Astrocyte (in vitro differentiated cells and primary cell): ENCODE results near the gene ABCC4. TPM values are rescaled to one million over a fixed set of nuclear protein-coding genes. Genes with fewer than 3 reads are reported as not detected.
A peak's percentile ranks its signal among the peaks of the same experiment; 100 is the strongest.

Experiments used
- DNase-seq: peaks from one replicate; pipeline ENCODE4 v3.0.0-alpha.2; 2010; ENCODE audit warnings: low read depth
- FAIRE-seq: peaks from 2 replicates; lab custom pipeline; 2011; peaks lifted over from hg19 to GRCh38; lab: Jason Lieb, UNC
- H2AFZ ChIP-seq: 2 replicates; pipeline ENCODE4 v1.6.0; 2012; ENCODE audit warnings: low read depth, low read length, inconsistent platforms
- H3K27ac ChIP-seq: 2 replicates; pipeline ENCODE4 v1.5.1; 2011; ENCODE audit warnings: low read depth, low read length, inconsistent platforms
- H3K27me3 ChIP-seq: 2 replicates; pipeline ENCODE4 v1.6.0; 2011; ENCODE audit warnings: low read length, inconsistent platforms; ENCODE audit not compliant: insufficient read depth
- H3K36me3 ChIP-seq: 2 replicates; pipeline ENCODE4 v1.5.1; 2011; ENCODE audit warnings: low read length, inconsistent platforms; ENCODE audit not compliant: insufficient read depth
- H3K4me1 ChIP-seq: 2 replicates; pipeline ENCODE4 v1.5.1; 2011; ENCODE audit warnings: low read length, inconsistent platforms; ENCODE audit not compliant: insufficient read depth
- H3K4me2 ChIP-seq: 2 replicates; pipeline ENCODE4 v1.6.0; 2012; ENCODE audit warnings: low read length, inconsistent platforms
- H3K4me3 ChIP-seq: 2 replicates; pipeline ENCODE4 v1.5.1; 2011; ENCODE audit warnings: low read depth, mild to moderate bottlenecking, low read length, inconsistent platforms; ENCODE audit not compliant: insufficient read depth
- H3K79me2 ChIP-seq: 2 replicates; pipeline ENCODE4 v1.6.0; 2012; ENCODE audit warnings: mild to moderate bottlenecking, low read length, inconsistent platforms; ENCODE audit not compliant: insufficient read depth
- H3K9ac ChIP-seq: 2 replicates; pipeline ENCODE4 v1.6.0; 2012; ENCODE audit warnings: mild to moderate bottlenecking, low read length, inconsistent platforms
- H3K9me3 ChIP-seq: 2 replicates; pipeline ENCODE4 v1.5.1; 2012; ENCODE audit warnings: low read depth, mild to moderate bottlenecking, low read length, inconsistent platforms; ENCODE audit not compliant: insufficient read depth
- H4K20me1 ChIP-seq: 2 replicates; pipeline ENCODE4 v1.6.0; 2012; ENCODE audit warnings: low read length, inconsistent platforms; ENCODE audit not compliant: insufficient read depth
- H3K27ac Mint-ChIP-seq: one replicate; pipeline ENCODE4 v1.8.0; 2021; ENCODE audit warnings: mild to moderate bottlenecking, mixed read lengths; ENCODE audit not compliant: unreplicated experiment
- H3K27me3 Mint-ChIP-seq: one replicate; pipeline ENCODE4 v1.8.0; 2021; ENCODE audit warnings: low read depth, mixed read lengths; ENCODE audit not compliant: unreplicated experiment
- H3K36me3 Mint-ChIP-seq: one replicate; pipeline ENCODE4 v1.8.0; 2021; ENCODE audit warnings: low read depth, mixed read lengths; ENCODE audit not compliant: unreplicated experiment
- H3K4me1 Mint-ChIP-seq: one replicate; pipeline ENCODE4 v1.8.0; 2021; ENCODE audit warnings: low read depth, mixed read lengths; ENCODE audit not compliant: unreplicated experiment
- H3K4me3 Mint-ChIP-seq: one replicate; pipeline ENCODE4 v1.8.0; 2021; ENCODE audit warnings: mild to moderate bottlenecking, moderate library complexity, mixed read lengths; ENCODE audit not compliant: unreplicated experiment
- H3K9me3 Mint-ChIP-seq: one replicate; pipeline ENCODE4 v1.8.0; 2021; ENCODE audit warnings: mild to moderate bottlenecking, mixed read lengths; ENCODE audit not compliant: unreplicated experiment
- EZH2 ChIP-seq: IDR thresholded peaks from 2 replicates; pipeline ENCODE4 v1.6.1; 2012; ENCODE audit warnings: mild to moderate bottlenecking, low read length, inconsistent platforms; ENCODE audit not compliant: insufficient read depth
- total RNA-seq: library from RNA; stranded (reverse); gene quantifications from 2 replicates; pipeline ENCODE4 v1.2.1, GENCODE V29; 2021
- TF ChIP-seq, protein P1 (sequence below): IDR thresholded peaks from 2 replicates; pipeline ENCODE4 v1.5.1; 2011; ENCODE audit warnings: low read depth, mild to moderate bottlenecking, inconsistent platforms, low read length, moderate library complexity; ENCODE audit not compliant: insufficient read depth

Gene ABCC4
- total RNA-seq, 1 donor from 2014 or later, result 15.6 TPM

- peak overlapping the region; percentile 82 for H3K4me2 ChIP-seq
- FAIRE-seq, result no peak
Measured at GRCh38 chr13:95003019-95003813, 298.0 kb downstream of the ABCC4 start.

GRCh38 chr13:95002126-95002525 is 299.1 kb downstream of the ABCC4 start:
- Histone ChIP-seq H3K4me2 (no peak overlapping the region), H3K9me3 (no peaks in the 10 kb centered on the region), H3K36me3 (no peaks in the 10 kb centered on the region), H3K79me2 (no peaks in the 10 kb centered on the region), H3K9ac (no peak overlapping the region), H3K4me1 (peaks cover 4% of the 10 kb centered on the region), H3K4me3 (no peak overlapping the region), H3K27ac (no peak overlapping the region), H3K27me3 (no peaks in the 10 kb centered on the region), H4K20me1 (no peaks in the 10 kb centered on the region), H2AFZ (no peak overlapping the region)
- no peak for FAIRE-seq
- no peaks in the 10 kb centered on the region for H3K36me3 Mint-ChIP-seq
- no peak overlapping the region for H3K4me3 Mint-ChIP-seq
- DNase-seq, result no peak
- H3K9me3 Mint-ChIP-seq, result no peaks in the 10 kb centered on the region
- peaks cover 6% of the 10 kb centered on the region for H3K4me1 Mint-ChIP-seq
- TF ChIP-seq, protein P1, sequence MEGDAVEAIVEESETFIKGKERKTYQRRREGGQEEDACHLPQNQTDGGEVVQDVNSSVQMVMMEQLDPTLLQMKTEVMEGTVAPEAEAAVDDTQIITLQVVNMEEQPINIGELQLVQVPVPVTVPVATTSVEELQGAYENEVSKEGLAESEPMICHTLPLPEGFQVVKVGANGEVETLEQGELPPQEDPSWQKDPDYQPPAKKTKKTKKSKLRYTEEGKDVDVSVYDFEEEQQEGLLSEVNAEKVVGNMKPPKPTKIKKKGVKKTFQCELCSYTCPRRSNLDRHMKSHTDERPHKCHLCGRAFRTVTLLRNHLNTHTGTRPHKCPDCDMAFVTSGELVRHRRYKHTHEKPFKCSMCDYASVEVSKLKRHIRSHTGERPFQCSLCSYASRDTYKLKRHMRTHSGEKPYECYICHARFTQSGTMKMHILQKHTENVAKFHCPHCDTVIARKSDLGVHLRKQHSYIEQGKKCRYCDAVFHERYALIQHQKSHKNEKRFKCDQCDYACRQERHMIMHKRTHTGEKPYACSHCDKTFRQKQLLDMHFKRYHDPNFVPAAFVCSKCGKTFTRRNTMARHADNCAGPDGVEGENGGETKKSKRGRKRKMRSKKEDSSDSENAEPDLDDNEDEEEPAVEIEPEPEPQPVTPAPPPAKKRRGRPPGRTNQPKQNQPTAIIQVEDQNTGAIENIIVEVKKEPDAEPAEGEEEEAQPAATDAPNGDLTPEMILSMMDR, result no peak
- TF ChIP-seq EZH2, result no peak
- no peak overlapping the region for H3K27ac Mint-ChIP-seq
- H3K27me3 Mint-ChIP-seq, result peaks cover 13% of the 10 kb centered on the region

More at GRCh38 chr13:95003019-95003813, 298.0 kb downstream of the ABCC4 start:
- H3K9me3 Mint-ChIP-seq, result no peaks in the 10 kb centered on the region
- H2AFZ ChIP-seq, result peak overlapping the region; percentile 74
- peak overlapping the region; percentile 39 for H3K4me3 ChIP-seq
- H3K27me3 ChIP-seq, result no peaks in the 10 kb centered on the region
- no peaks in the 10 kb centered on the region for H3K36me3 Mint-ChIP-seq
- no peaks in the 10 kb centered on the region for H4K20me1 ChIP-seq
- H3K27ac Mint-ChIP-seq, result no peak overlapping the region
- peaks cover 3% of the 10 kb centered on the region for H3K4me1 Mint-ChIP-seq
- no peak for DNase-seq
- peaks cover 4% of the 10 kb centered on the region for H3K4me1 ChIP-seq
- H3K9me3 ChIP-seq, result no peaks in the 10 kb centered on the region
- no peaks in the 10 kb centered on the region for H3K36me3 ChIP-seq
- H3K27ac ChIP-seq, result no peak overlapping the region
- H3K4me3 Mint-ChIP-seq, result no peak overlapping the region
- no peak for TF ChIP-seq EZH2
- TF ChIP-seq, protein P1, result no peak
- peaks cover 13% of the 10 kb centered on the region for H3K27me3 Mint-ChIP-seq
- peak overlapping the region; percentile 18 for H3K9ac ChIP-seq
- no peaks in the 10 kb centered on the region for H3K79me2 ChIP-seq

DNA sequence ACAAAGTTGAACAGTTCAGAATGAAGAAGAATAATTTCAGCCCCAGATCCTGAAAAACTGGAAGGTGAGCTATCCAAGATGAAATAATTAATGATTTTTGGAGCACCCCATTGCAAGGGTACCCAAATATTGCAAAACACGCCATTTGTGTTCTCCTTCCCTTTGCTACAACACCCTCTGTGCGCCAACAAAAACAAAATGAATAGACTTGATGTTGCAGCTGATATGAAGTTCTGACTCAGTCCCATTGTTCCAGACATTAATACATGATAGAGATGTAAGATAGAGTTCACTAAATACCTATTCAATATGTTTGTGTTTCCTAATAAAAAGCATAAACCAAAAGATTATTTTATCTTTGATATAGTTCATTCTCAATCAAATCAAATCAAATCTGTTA is 301.4 kb downstream of the ABCC4 start:
- Histone ChIP-seq H3K4me2 (no peak overlapping the region), H4K20me1 (no peaks in the 10 kb centered on the region), H3K27me3 (no peaks in the 10 kb centered on the region), H2AFZ (no peak overlapping the region), H3K9me3 (no peaks in the 10 kb centered on the region), H3K27ac (no peak overlapping the region), H3K36me3 (no peaks in the 10 kb centered on the region), H3K9ac (no peak overlapping the region), H3K4me3 (no peak overlapping the region), H3K4me1 (peaks cover 4% of the 10 kb centered on the region), H3K79me2 (no peaks in the 10 kb centered on the region)
- Mint-ChIP-seq H3K4me1 (peaks cover 6% of the 10 kb centered on the region), H3K27ac (no peak overlapping the region), H3K4me3 (no peak overlapping the region), H3K9me3 (no peaks in the 10 kb centered on the region), H3K27me3 (peaks cover 13% of the 10 kb centered on the region), H3K36me3 (no peaks in the 10 kb centered on the region)
- TF ChIP-seq, protein P1, result no peak
- TF ChIP-seq EZH2, result no peak
- FAIRE-seq (no peak), DNase-seq (peak; percentile 33)
